A549 (cell line): ENCODE results near the gene P4HB.

Source experiments
- CTCF ChIP-seq: fragments of >200 bp; sonication (Bioruptor Twin); formaldehyde crosslinking; IDR thresholded peaks from 3 replicates; pipeline ENCODE4 v1.5.1; 2016
- E2F6 ChIP-seq: IDR thresholded peaks from 2 replicates; pipeline ENCODE4 v1.6.1; 2012; ENCODE audit warnings: low read depth, borderline replicate concordance
- EHF ChIP-seq: fragments of 250-450 bp; sonication (Bioruptor Pico); IDR thresholded peaks from 2 replicates; pipeline ENCODE4 v1.5.0; 2020; ENCODE audit warnings: mild to moderate bottlenecking
- MAX ChIP-seq: IDR thresholded peaks from 2 replicates; pipeline ENCODE4 v1.6.1; 2012
- NFE2L2 ChIP-seq: fragments of 150-350 bp; conservative IDR thresholded peaks from 2 replicates; pipeline ENCODE4 v1.6.1; 2014; ENCODE audit warnings: low read length
- POLR2AphosphoS2 ChIP-seq: conservative IDR thresholded peaks from 2 replicates; pipeline ENCODE4 v1.6.1; 2012; ENCODE audit warnings: low read length, improper control_type of control experiment, inconsistent platforms
- RAD21 ChIP-seq, 2 experiments: fragments of >200 bp in 1 of 2; sonication (Bioruptor Twin) in 1 of 2; formaldehyde crosslinking in 1 of 2; IDR thresholded peaks in 1 of 2; conservative IDR thresholded peaks in 1 of 2; 2 replicates in 1 of 2; 3 replicates in 1 of 2; pipeline ENCODE4 v1.6.1; 2012 to 2018; ENCODE audit warnings: inconsistent platforms in 1 of 2
- RARB ChIP-seq: fragments of 250-450 bp; sonication (Bioruptor Pico); IDR thresholded peaks from 2 replicates; pipeline ENCODE4 v1.8.0; 2021; ENCODE audit warnings: mild to moderate bottlenecking, moderate library complexity

GRCh38 chr17:81879121-81879520 lies 18.8 kb upstream of the P4HB start:
- TF ChIP-seq MAX (no peak), EHF (CRISPR knock-in tag) (no peak), CTCF (no peak), RAD21 (conservative IDR thresholded peaks at IDR 0.05 in 1 of 2, IDR thresholded peaks at IDR 0.05 in 1 of 2) (no peak), RARB (no peak), E2F6 (no peak), NFE2L2 (no peak), POLR2AphosphoS2 (no peak)
